Activated T-cell treated with anti-CD3 and anti-CD28 coated beads for 48 hours (primary cell): ENCODE results near the gene DLEU7.

Experiments
- DNase-seq: peaks from one replicate; pipeline ENCODE4 v3.0.0-alpha.2; 2020; ENCODE audit warnings: low read depth

DLEU7 gene

GRCh38 chr13:50842251-50842989 is 1.1 kb downstream of the DLEU7 start:
- no peak for DNase-seq

DNA sequence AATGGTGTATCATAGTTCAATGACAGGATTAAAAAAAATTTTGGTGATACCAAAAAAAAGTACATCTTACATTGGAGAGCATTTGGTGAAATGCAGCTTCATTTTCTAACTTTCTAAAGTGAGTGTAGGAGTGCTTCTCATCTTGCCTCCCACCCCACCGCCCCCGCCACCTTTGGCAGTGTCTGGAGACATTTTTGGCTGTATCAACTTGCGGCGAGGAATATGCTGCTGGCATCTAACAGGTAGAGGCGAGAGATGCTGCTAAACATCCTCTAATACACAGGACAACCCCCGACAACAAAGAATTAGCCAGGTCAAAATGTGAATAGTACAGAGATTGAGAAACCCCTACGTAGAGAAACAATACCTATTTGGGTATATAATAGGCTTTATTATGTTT is 1.7 kb downstream of the DLEU7 start:
- DNase-seq = no peak

GRCh38 chr13:50840284-50840683 is 3.2 kb downstream of the DLEU7 start:
- no peak for DNase-seq

DNA sequence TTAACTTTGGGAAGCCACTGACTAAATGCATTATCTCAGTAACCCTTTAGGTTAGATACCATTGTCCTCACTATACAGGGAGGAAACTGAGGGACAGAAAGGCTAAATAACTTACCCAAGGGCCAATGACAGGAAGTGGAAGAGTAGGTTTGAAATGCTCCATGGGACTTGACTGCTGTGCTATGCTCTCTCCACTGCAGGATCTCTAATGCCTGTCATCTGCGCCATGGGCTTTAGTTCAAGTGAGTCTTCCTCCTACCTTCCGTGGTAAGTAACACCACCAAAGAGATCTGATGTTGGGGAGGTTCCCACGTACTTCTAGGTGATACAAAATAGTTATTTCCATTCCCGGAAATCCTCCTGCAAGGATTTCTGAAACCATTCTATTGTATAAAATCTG is 3.7 kb downstream of the DLEU7 start:
- DNase-seq = no peak

GRCh38 chr13:50838701-50839100 is 4.8 kb downstream of the DLEU7 start:
- DNase-seq = no peak

- DNase-seq = no peak
These were observed 5.5 kb downstream of the DLEU7 start for GRCh38 chr13:50838031-50838430.

- DNase-seq = no peak
These were observed 12.0 kb downstream of the DLEU7 start for GRCh38 chr13:50831512-50831911.

DNA sequence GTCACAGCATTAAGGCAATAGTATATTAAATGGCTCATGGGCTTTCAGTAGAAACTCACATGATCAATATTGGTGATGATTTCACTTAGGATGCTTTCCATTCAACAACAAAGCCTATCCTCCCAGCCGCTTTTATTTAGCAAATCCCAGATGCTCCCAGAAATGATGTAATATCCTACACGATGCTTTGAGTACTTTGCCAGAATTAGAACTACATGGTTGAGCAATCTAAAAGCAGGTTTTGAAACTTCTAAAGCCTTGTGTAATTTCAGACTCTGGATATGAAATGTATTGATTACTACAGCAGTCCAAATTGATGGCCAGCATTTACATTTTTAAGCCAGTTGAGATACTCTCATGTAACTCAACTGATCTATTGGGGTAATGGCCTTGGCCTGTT is 13.6 kb downstream of the DLEU7 start:
- DNase-seq = no peak

GRCh38 chr13:50829226-50829625 is 14.3 kb downstream of the DLEU7 start:
- DNase-seq = no peak

DNA sequence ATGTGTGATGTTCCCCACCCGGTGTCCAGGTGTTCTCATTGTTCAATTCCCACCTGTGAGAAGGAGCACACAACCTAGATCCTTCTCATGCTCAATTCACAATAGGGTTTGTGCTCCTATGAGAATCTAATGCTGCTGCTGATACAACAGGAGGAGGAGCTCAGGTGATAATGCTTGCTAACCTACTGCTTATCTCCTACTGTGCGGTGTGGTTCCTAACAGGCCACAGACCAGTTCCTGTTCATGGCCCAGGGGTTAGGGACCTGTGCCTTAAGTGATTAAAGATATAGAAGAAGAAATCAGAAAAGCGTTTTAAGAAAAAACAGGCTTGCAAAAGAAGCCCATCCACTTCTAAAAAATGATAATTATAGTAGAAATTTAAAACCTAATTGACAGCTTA is 17.5 kb downstream of the DLEU7 start:
- DNase-seq = no peak

- DNase-seq = no peak
These were observed 31.2 kb downstream of the DLEU7 start for GRCh38 chr13:50812242-50812641.

DNA sequence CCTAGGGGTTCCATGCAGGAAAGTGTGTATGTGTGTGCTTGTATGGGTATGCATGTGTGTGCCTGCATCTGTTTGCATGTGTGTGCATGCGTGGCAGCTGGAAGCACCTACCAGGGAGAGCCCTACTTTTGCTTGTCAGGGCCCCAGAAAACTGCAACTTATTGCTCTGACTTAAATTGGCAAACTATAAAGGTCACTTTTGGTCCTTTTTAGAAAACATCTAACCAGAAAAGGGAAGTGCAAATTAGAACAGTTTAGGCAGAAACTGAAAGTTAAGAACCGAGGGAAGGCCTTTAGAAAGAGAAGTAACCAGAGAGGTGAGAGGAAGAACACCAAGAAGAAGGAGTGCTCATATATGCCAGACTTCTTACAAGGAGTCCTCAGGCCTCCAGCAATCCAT is 32.5 kb downstream of the DLEU7 start:
- DNase-seq = no peak

DNA sequence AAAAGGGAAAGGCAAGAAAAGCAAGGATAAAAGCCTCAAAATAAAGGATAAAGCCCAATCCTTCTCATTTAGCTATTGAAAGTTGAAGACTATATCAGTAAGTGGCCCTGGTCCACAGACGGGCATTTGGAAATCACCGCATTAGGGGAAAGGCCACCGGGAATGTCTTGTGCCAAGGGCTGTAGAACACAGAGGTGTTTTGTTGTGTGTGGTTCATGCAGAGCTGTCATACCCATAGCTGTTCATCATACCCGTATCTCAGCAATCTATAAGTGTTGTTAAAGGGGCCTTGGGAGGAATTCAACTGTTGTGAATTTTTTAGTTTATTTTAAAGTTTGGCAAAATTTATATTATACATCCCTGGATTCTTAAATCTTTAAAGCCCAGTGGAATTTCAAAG is 33.0 kb downstream of the DLEU7 start:
- no peak for DNase-seq

- no peak for DNase-seq
These were observed 34.1 kb downstream of the DLEU7 start for GRCh38 chr13:50809133-50810090.

DNA sequence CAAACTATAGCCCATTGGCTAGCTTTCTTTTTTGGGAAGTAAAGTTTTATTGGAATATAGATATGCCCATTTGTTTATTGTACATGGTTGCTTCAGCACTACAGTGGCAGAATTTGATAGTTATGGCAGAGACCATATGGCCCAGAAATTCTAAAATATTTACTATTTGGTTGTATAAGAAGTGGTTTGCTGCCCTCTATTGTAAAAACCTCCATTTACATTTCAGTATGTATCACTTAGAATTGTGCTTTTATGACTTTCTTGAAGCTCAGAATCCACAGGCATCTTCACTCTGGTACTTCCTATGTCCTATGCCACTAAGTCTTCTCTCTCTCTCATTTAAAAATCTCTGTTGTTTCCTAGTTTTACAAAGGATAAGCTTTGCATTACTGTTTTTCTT is 37.7 kb downstream of the DLEU7 start:
- no peak for DNase-seq

DNA sequence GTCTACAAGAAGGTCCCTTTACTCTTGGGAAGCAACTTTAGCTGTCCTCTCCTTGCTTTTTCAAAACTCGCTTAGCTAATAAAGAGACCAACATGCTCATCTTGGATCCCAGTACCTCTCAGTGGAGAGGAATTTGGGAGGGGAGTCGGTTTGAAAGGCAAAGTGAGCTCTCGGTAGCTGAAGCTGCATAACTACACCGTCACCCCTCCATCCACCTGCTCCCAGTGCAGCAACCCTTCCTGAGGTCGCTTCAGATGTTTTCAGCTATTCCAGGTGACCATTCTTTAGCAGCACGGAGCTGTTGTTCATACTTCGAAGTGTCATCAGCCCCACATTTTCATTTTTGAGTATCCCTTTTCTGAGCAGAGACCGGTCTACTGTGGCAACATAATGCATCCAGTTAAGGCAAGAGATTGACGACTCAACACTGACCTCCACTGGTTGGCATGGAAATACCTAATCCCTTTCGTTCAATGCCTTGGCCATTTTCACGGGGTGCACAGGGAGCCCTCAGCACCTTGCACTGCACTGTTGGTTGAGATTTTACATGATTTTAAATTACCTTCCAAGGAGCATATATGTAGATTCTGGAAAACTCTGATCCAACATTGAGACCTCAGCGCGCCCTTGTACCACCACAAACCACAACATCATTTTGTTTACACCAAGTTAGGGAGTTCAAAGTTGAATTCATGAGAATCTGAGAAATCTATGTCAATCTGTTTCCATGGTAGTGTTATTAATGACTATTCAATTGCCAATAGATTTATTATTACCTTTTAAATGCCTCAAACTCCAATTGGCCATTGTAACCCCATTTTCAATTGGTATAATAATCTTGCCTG is 42.2 kb downstream of the DLEU7 start:
- DNase-seq = peak; percentile 42

DNA sequence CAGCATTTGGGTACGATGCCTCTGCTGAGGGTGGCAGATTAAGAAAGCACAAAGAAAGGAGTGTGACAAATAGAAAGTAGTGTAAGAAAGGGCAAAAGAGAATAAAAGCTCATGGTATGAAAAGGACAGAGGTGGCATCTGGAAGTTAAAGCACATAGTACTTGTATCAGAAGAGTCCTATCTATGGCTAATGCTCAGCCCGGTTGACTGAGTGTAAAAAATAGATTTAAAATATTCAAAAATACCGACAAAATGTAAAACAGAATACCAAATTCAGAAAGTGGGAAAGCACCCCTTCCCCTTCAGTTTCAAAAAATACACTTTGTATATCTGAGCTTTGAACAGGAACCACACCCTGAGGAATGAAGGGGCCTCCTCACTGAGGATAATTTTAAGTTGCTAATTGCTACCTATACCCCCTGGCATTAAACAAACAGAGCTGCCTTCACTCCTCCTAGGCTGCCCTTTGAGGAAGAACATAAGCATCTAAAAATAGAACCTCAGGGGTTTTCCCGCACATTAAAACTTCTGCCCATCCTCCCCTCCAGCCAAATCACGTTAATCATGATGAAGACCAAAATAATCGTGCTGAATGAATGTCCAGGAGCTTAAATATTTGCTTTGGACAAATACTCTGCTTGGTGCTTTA is 43.3 kb downstream of the DLEU7 start:
- no peak for DNase-seq

DNA sequence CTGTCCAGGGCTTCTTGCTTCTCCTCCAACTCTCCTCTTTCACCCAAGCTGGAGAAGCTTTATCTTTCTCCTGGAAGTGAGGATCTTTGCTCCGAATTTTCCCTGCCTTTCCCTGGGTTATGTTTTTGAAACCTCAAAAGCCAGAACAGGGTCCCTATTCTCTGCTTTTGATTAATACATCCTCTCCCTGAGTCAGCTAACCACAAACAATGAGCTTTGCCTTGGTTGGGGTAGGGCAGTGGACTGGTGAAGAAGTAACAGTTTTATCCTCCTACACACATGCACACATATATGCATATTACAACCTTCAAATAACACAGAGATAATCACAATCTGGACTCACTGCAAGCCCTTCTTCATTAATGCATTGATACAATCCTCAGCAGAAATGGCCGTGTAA is 44.6 kb downstream of the DLEU7 start:
- no peak for DNase-seq

DNA sequence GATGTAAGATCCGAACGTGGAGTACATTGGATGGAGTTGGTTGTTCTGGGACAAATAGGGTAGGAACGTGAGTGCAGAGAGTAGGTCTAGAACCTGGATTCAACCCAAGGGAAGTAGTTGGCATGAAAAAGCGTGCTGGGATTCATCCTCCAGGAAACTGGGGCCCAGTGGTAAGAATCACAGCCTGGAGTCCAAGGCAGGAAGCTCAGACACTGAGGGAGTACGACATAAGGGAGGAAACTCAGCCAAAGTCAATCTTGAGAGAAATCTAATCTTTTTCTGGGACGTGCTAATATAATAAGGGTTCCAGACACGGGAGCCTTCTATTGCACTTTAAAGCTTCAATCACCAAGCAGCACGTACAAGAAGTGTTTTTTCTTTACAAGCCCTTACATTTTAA is 46.4 kb downstream of the DLEU7 start:
- no peak for DNase-seq

- DNase-seq = no peak
These were observed 47.0 kb downstream of the DLEU7 start for GRCh38 chr13:50796463-50796862.

DNA sequence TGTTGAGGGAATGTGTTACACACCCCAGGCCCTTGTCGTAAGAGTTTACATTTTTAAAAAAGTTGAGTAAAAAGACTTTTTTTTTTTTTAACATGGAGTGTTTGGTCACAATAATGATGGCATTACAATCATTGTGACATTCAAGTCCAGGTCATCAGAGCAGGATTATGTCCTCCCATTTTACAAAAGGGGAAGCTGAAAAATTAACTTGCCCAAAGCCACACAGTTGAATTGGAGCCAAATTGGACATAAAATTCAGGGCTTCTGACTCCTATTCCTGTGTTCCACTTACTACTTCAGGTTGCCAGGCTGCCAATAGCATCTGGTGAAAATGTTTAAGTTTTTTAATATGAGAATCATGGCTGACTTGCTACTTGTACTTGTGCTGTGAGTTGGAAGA is 49.3 kb downstream of the DLEU7 start:
- DNase-seq = no peak

DNA sequence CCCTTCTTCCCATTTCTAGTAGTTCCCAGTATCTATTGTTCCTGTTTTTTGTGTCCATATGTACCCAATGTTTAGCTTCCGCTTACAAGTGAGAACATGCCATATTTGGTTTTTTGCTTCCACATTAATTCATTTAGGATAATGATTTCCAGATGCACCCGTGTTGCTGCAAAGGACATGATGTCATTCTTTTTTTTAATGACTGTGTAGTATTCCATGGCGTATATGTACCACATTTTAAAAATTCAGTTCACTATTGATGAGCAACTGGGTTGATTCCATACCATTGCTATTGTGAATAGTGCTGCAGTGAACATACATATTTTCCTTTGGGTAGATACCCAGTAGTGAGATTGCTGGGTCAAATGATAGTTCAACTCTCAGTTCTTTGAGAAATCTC is 50.5 kb downstream of the DLEU7 start:
- no peak for DNase-seq
